Medulla oblongata (tissue), 1 donor: Measurements from ENCODE around the gene KIRREL3.
A peak's percentile ranks its signal among the peaks of the same experiment; 100 is the strongest.

Experiments
- DNase-seq: peaks from one replicate; pipeline ENCODE4 v3.0.0-alpha.2; 2015; ENCODE audit errors: extremely low spot score

KIRREL3 gene

GRCh38 chr11:126676536-126676935 is 324.0 kb downstream of the KIRREL3 start:
- DNase-seq: no peak

DNA sequence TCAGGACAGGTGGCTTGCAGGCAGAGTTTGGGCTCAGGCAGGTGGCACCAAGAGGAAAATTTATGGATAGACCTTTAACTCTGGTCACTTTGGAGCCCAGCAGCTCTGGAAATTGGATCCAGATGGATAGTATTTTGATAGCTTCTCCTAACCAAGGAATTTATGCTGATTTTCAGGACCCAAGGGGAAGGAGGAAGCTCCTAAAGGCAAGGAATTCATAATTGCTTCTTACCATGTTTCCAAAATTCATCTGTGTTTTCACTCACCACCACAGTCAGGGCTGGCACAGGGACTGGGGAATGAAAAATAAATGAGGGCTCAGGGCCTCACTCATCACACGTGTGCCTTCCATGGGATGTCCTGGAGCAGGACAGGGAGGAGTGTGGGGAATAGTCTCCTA is 327.3 kb downstream of the KIRREL3 start:
- DNase-seq: no peak

GRCh38 chr11:126669416-126669815 is 331.2 kb downstream of the KIRREL3 start:
- no peak for DNase-seq

- no peak for DNase-seq
These were observed 335.9 kb downstream of the KIRREL3 start for GRCh38 chr11:126664643-126665042.

DNA sequence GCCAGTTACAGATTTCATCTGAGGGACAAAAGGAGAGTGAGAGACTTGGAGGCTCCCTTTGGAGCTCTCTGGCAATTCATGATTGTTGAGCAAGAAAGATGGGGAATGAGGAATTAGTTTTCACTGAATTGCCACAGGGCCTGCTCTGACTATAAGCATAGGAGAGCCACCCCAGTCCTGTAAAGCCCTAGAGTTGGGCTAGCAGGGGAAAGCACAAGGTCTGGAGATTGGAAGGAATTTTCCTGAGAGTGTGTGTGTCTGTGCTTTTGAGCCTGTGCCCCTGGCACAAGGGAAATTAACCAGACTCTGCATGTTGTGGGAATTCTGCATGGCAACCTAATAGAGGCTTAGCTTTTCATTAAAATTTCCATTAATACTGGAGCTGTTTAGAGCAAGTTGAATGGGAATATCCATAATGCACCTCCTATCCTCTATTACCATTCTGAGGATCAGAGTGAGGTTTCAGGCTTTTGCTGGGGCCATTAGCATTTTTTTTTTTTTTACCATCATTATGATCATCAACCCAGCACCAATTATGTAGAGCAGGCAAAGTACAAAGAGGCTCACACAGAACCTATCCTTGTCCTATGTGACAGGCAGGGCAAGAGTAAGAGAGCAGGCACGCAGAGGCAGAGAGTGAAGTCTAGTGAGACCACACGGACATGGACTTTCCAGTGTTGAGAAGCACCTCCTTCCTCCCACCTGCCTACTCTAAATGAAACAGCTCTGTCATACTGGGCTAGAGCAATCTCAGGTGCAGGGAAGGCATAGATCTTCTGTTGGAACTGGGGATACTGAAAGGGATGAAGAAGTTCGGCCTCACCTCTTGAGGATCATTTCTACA is 336.6 kb downstream of the KIRREL3 start:
- DNase-seq: peak; percentile 20

GRCh38 chr11:126662035-126662790 is 338.4 kb downstream of the KIRREL3 start:
- DNase-seq: peak; percentile 19

- DNase-seq: peak; percentile 53
These were observed 339.7 kb downstream of the KIRREL3 start for GRCh38 chr11:126660761-126661425.

- DNase-seq: no peak
These were observed 340.2 kb downstream of the KIRREL3 start for GRCh38 chr11:126660321-126660720.

- no peak for DNase-seq
These were observed 342.1 kb downstream of the KIRREL3 start for GRCh38 chr11:126658306-126659056.

GRCh38 chr11:126655807-126656128 is 344.8 kb downstream of the KIRREL3 start:
- DNase-seq: peak; percentile 17

DNA sequence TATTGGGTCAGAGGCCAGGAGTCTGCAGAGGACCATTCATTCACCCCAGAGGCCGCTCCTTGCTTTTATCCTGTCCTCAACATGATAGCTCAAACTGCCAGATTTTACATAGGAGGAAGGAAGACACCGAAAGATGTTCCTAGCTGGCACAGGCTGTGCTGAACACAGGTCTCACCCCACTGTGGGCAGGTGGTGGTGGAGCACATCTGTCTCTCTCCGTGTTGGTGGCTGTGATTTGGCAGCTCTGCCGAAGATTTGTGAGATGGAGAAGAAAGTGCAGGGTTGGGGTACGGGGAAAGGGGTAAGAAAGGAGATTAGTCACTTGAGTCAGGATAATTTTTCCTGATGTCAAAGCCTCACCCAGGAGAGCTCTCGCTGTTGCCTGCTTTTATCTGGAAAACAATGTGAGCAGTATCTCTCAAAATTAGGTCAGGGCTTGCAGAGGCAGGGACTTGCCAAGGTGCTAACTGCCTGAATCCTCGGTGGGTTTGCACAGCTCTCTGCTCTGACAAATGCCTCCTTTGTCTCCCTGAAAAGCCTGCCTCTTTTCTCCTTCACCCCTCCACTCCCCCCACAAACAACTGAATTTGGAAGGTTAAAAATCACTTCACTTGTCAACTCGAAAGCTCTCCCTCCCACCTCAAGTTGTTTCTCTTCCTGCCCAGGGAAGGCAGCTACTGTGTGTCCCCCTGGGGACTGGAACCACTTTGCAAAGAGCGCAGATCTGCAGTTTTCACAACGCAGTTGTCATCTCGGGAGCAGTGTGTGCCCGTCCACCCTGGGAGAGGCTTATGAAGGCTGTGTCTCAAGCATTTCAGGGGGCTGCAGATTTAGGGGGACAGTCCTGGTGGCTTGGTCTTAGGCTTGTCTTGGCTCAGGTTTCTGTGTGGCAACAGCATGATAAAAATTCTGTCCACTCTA is 345.4 kb downstream of the KIRREL3 start:
- peak; percentile 37 for DNase-seq

- DNase-seq: no peak
These were observed 347.5 kb downstream of the KIRREL3 start for GRCh38 chr11:126653040-126653439.

- DNase-seq: no peak
These were observed 352.8 kb downstream of the KIRREL3 start for GRCh38 chr11:126647735-126648134.

DNA sequence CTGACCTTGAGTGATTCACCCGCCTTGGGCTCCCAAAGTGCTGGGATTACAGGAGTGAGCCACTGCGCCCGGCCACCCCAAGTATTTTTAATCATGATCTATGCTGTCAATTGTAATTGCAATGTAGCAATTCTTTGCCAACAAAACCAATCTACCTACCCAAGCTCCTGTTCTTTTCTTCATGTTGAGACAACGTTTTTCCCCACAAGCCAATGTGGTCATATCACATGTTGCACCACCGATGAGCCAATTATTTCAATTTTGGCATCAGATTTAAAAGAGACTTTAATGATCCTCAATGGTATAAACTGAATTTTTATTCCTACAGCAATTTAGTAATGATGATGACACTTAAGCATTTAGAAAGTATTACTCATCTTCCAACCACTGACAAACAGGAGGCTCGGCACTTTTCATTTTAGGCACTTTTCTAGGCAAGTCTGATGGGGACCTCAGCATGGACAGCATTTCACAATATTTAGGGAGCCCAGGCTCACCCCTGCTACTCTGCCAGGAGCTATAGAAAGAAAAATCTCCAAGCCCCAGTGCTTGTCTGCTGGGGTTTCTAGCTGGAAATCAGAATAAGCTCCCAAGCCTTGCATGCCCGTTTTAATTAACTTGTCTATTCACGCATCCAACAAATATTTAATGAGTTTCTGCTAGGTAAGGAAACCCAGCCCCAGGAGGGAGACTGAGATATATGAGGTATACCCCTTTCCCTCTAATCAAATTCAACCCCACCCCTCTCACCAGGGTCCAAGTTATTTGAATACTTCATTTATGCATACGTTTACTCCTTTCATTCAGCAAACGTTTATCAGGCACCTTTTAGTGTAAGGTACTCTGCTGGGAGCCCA is 353.6 kb downstream of the KIRREL3 start:
- no peak for DNase-seq

DNA sequence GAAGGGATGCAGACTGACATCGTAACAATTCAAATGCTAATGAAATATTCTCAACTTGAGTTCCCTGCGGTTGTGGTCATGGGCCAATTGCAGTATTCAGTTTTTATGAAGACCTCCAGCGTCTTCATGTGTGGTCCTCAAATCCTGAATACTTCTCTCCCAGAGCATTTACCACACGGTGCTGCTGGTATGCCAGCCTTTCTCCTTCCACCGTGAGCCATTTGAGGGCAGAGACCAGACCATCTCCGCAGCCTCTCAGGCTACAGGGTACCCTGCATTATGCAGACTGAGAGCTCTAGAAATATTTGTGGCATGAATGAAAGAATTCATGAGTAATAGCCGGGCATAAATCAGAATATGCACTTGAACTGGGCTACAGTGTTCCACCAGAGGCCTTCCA is 355.4 kb downstream of the KIRREL3 start:
- DNase-seq: no peak

DNA sequence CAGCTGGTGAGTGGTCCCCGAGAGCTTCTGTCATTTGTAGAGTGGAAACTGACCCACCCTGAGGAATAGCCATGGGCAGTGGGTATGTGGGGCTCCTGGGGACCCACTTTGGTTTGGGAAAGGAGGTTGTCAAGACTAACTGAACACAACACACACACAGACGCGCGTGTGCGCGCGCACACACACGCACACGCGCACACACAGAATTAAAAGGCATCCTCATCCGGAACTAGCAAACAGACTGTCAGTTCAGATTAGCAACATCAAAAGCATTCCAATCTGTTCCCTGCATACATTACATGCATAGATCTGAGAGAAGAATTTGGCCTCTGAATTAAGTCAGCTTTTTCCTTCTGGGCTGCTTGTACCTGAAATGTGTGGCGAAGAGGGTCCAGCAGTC is 360.4 kb downstream of the KIRREL3 start:
- no peak for DNase-seq

DNA sequence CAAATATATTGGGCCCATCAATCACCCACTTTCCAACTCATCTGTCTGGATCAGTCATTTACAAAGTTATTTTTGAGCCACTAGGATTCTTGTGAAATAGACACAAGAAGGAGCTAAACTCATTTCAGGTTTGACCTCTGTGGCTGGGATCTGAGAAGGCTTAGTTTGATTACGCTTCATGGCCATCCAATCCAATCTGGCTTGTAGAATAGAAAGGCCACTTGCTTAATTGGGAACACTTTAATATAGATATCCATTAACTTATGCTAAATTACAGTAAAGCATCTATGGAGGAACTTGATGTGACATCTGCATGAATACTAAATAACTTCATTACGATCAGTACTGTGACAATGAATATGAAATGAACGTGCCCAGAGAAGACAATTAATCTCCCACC is 360.9 kb downstream of the KIRREL3 start:
- no peak for DNase-seq

DNA sequence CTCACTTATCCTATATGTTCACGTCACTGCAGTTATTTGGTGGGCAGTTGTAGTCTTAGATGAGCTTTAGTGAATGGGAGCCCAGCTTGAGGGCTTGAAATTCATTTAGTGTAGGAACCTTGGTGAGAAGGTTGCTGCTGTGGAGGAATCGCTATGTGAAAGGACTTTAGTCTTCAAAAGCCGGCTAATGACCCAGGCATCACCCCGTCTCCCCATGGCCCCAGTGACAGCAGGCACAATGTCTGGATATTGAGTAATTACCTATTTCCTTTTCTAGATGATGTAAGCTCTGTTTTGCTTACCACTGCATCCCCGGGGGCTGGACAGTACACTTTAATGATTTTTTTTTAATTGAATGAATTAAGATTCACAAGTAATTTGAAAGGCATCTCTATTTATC is 361.9 kb downstream of the KIRREL3 start:
- no peak for DNase-seq

GRCh38 chr11:126637795-126638175 is 362.8 kb downstream of the KIRREL3 start:
- no peak for DNase-seq
